Prostate gland (tissue), 2 donors: ENCODE data around the gene ITGA3. TPM values are rescaled to one million over a fixed set of nuclear protein-coding genes. Genes with fewer than 3 reads are reported as not detected.

Source experiments
- DNase-seq: peaks from one replicate; pipeline ENCODE4 v3.0.0-alpha.2; 2019; ENCODE audit warnings: low spot score
- H3K27ac ChIP-seq, 2 donors: fragments of 200-600 bp; sonication (generic); 2 replicates each; pipeline ENCODE4 v1.5.1; 2017 to 2019
- H3K27me3 ChIP-seq: fragments of 200-600 bp; sonication (generic); replicated peaks from 2 replicates; pipeline ENCODE4 v1.5.1; 2019; ENCODE audit not compliant: insufficient read depth
- H3K36me3 ChIP-seq, 2 donors: fragments of 200-600 bp; sonication (generic); 1 replicate in 1 of 2; 2 replicates in 1 of 2; pipeline versions ENCODE4 v1.5.1 to v1.8.1; 2017 to 2019
- H3K4me1 ChIP-seq: fragments of 200-600 bp; sonication (generic); replicated peaks from 2 replicates; pipeline ENCODE4 v1.5.1; 2019
- H3K4me3 ChIP-seq, 2 donors: fragments of 200-600 bp; sonication (generic); 2 replicates each; pipeline ENCODE4 v1.5.1; 2017 to 2019
- H3K9me3 ChIP-seq: fragments of 200-600 bp; sonication (generic); 2 replicates; pipeline ENCODE4 v1.5.1; 2017
- POLR2A ChIP-seq: fragments of 450-650 bp; IDR thresholded peaks from one replicate; pipeline ENCODE4 v1.6.1; 2016; ENCODE audit warnings: antibody characterized with exemption, mild to moderate bottlenecking
- POLR2AphosphoS5 ChIP-seq: sonication (generic); formaldehyde crosslinking; IDR thresholded peaks from one replicate; pipeline ENCODE4 v1.6.1; 2017; ENCODE audit warnings: antibody characterized with exemption
- WGBS: methylation state at CpG from one replicate; pipeline ENCODE4 v1.1.5; 2018; 5-methylcytosine and 5-hydroxymethylcytosine counted together
- intact Hi-C: fragments of 100-400 bp; cut with DNase I; formaldehyde crosslinking; loops from one replicate; pipeline ENCODE4 v1.14.2; 2022
- total RNA-seq, 2 donors: library from RNA; depleted of rRNA; stranded (reverse); fragments of >200 nt; gene quantifications; one replicate each; pipeline ENCODE4 v1.1.0, GENCODE V29; 2016
- TF ChIP-seq, protein P1 (sequence below), 4 experiments: fragments of 200-600 bp in 2 of 4; fragments of 450-650 bp in 2 of 4; sonication (generic) in 2 of 4; IDR thresholded peaks; 1 replicate in 3 of 4; 2 replicates in 1 of 4; pipeline ENCODE4 v1.5.1; 2016 to 2019; ENCODE audit warnings: antibody characterized with exemption in 4 of 4, mild to moderate bottlenecking in 2 of 4, moderate library complexity in 2 of 4

The ITGA3 gene
- total RNA-seq, 2 donors from 2014 or later = 67.0 to 71.3 TPM

- Histone ChIP-seq H3K27ac (no peak overlapping the region), H3K36me3 (peaks cover 12 to 23% of the 10 kb centered on the region in 2 donors), H3K9me3 (no peaks in the 10 kb centered on the region), H3K27me3 (no peaks in the 10 kb centered on the region), H3K4me1 (no peaks in the 10 kb centered on the region), H3K4me3 (no peak overlapping the region)
- DNase-seq = no peak
- intact Hi-C loops = no loop called here
- WGBS = 95% methylated on average over 16 of the region's 16 CpGs
- TF ChIP-seq POLR2AphosphoS5 (no peak), POLR2A (no peak)
- TF ChIP-seq, protein P1, sequence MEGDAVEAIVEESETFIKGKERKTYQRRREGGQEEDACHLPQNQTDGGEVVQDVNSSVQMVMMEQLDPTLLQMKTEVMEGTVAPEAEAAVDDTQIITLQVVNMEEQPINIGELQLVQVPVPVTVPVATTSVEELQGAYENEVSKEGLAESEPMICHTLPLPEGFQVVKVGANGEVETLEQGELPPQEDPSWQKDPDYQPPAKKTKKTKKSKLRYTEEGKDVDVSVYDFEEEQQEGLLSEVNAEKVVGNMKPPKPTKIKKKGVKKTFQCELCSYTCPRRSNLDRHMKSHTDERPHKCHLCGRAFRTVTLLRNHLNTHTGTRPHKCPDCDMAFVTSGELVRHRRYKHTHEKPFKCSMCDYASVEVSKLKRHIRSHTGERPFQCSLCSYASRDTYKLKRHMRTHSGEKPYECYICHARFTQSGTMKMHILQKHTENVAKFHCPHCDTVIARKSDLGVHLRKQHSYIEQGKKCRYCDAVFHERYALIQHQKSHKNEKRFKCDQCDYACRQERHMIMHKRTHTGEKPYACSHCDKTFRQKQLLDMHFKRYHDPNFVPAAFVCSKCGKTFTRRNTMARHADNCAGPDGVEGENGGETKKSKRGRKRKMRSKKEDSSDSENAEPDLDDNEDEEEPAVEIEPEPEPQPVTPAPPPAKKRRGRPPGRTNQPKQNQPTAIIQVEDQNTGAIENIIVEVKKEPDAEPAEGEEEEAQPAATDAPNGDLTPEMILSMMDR (IDR thresholded peaks at IDR 0.05) = no peak
These were observed 19.6 kb downstream of the ITGA3 start for GRCh38 chr17:50075446-50076032.

- no peak overlapping the region for H3K27ac ChIP-seq
- no peak overlapping the region for H3K4me3 ChIP-seq
- no peak for DNase-seq
- no peaks in the 10 kb centered on the region for H3K4me1 ChIP-seq
- H3K27me3 ChIP-seq = no peaks in the 10 kb centered on the region
- H3K9me3 ChIP-seq = no peaks in the 10 kb centered on the region
- WGBS = 87% methylated on average over 16 of the region's 16 CpGs
- H3K36me3 ChIP-seq = peaks cover 12 to 23% of the 10 kb centered on the region in 2 donors
- intact Hi-C loops = no loop called here
- no peak for TF ChIP-seq POLR2A
- TF ChIP-seq, protein P1 (IDR thresholded peaks at IDR 0.05) = no peak
- no peak for TF ChIP-seq POLR2AphosphoS5
These were observed 20.3 kb downstream of the ITGA3 start for GRCh38 chr17:50076221-50076590.

GRCh38 chr17:50076591-50077235, 20.8 kb downstream of the ITGA3 start:
- Histone ChIP-seq H3K4me1 (no peaks in the 10 kb centered on the region), H3K27me3 (no peaks in the 10 kb centered on the region), H3K9me3 (no peaks in the 10 kb centered on the region), H3K36me3 (peaks cover 12 to 23% of the 10 kb centered on the region in 2 donors), H3K4me3 (no peak overlapping the region), H3K27ac (no peak overlapping the region)
- intact Hi-C loops = no loop called here
- 67% methylated on average over 39 of the region's 39 CpGs for WGBS
- TF ChIP-seq, protein P1 (IDR thresholded peaks at IDR 0.05) = no peak
- TF ChIP-seq POLR2A = no peak
- no peak for TF ChIP-seq POLR2AphosphoS5
- DNase-seq = no peak

GRCh38 chr17:50078430-50078829, 22.5 kb downstream of the ITGA3 start:
- Histone ChIP-seq H3K9me3 (no peaks in the 10 kb centered on the region), H3K4me1 (no peaks in the 10 kb centered on the region), H3K4me3 (no peak overlapping the region), H3K27me3 (no peaks in the 10 kb centered on the region), H3K27ac (no peak overlapping the region), H3K36me3 (peaks cover 12 to 23% of the 10 kb centered on the region in 2 donors)
- TF ChIP-seq POLR2A (no peak), POLR2AphosphoS5 (no peak)
- TF ChIP-seq, protein P1 (IDR thresholded peaks at IDR 0.05) = no peak
- DNase-seq = no peak
- 91% methylated on average over 4 of the region's 4 CpGs for WGBS
- intact Hi-C loops = no loop called here
